Kidney tubule cell (primary cell): ENCODE results near the gene CPXM2.

Experiments used
- DNase-seq: peaks from one replicate; pipeline ENCODE4 v3.0.0-alpha.2; 2018; ENCODE audit warnings: low spot score

CPXM2 gene

DNA sequence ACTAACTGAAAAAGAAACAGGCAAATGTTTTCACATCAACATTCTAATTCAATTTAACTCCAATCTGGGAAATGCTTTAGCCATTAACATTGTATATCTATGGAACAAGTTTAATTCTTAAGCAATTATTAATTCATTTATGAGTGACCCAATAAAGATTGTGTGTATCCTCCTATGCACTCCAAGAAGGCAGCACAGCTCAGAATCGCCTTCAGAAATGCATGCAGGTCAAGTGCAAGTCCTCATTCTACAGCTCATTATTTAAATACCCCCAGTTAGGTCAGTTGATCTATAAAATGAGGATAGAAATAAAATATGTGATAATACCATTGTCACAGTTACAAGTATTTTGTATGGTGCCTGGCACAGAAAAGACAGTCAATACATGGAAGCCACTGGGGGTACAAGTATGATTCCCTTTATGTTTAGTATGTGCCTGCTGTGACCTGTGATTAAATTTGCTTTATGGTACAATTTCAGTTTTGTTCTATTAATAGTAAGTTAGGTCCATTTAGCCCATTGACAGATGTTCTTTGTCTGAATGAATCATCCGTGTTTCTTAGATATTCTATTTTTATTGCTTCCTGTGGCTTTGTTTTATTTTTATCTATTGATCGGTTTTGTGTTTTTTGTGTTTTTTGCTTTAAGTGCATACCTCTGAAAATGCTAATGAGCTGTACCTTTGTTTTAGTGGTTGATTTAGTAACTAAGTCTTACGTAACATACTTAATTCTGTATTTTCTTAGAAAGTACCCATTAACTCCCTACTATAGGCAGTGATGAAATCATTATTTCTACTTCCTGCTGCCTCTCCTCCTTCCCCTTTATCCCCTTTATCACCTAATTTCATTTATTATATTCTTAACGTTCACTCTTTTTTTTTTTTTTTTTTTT is 42.8 kb downstream of the CPXM2 start:
- DNase-seq = no peak

DNA sequence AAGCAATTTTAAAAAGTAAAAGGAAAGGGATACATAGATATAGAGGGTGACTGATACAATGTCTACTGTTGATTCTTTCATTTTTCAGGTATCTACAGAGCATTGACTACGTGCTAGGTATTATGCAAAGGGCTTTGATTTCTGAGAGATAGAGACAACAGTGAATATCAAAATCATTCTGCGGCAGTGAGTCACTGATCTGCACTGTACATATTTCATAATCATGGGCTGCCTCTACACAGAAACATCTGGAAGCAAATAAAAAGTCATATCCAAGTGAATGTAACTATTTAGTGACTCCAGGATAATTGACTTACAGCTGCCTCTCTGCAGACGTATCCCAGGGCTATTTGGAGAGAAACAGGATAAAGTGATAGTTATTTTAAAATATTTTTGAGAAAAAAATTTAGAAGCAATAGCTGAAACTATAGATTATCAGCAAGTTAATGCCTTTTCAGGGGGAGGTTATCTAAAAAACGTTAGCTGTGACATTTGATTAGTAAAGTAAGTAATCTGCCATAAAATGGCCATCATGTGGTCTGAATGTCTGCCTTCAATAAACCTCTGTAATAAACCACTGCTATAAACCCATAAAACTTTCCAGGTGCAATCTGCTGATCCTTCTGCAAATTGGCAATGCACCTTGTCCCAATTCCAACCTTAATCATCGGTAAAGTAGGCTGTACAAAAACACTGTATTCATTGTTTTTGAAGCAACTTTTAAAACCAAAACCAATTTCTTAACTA is 43.7 kb downstream of the CPXM2 start:
- DNase-seq = no peak

DNA sequence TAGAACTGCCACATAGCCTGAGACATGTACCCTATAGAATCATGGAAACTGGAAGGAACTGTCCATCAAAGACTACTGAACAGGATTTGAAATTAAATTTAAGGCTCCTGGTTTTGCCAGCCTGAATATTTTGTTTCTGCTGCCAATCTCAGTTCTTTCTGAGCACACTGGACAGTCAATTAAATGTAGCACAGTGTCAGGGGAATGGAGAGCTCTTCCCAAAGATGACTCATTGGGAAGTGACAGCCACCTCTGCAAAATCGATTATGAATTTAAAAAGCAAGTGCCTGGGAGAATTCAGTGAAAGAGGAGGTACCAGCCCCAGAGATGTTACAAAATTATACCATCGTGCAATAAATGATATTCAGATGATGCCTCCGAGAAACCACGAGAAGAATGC is 47.8 kb downstream of the CPXM2 start:
- DNase-seq = no peak

DNA sequence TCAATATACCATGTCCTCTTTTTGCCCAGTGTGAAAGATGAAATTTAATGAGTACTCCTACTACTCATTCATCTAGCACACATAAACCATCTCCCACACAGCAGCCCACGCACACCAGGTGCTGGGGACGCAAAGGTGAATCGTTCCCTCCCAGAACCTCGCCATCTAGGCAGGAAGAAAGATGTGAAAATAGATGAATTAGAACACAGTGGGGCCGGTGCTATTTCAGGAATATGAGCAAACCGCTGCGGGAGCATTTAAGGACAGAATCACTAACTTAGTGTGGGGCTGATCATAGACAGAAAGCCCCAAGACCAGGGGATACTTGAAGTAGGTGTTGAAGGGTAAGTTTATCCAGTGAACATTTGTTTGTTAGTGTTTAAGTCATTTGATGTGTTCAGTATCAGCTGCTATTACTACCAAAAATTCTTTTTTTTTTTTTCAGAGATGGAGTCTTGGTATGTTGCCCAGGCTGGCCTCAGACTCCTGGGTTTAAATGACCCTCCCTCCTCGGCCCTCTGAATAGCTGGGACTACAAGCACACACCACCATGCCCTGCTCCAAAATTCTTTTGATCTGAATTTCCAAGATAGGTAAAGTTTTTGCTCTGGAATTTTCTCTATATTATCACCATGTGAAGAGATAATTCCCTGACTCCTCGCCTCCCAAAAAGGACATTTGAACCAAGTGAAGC is 48.8 kb downstream of the CPXM2 start:
- DNase-seq = no peak

DNA sequence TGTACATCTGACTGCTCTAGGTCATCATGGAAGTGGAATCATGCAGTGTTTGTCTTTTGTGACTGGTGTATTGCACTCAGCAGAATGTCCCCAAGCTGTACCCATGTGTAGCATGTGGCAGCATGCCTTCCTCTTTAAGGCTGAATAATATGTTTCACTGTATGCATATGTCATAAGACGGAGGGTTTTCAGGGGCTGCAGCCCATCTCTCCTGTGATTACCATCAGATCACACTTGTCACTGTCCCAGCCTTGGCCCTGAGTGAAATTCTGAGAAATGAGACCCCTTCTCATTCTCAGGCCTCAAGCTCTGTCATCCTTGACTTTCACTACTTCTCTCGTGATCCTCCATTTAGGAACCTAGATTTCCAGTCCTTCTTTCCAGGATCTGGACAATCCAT is 50.0 kb downstream of the CPXM2 start:
- DNase-seq = no peak

DNA sequence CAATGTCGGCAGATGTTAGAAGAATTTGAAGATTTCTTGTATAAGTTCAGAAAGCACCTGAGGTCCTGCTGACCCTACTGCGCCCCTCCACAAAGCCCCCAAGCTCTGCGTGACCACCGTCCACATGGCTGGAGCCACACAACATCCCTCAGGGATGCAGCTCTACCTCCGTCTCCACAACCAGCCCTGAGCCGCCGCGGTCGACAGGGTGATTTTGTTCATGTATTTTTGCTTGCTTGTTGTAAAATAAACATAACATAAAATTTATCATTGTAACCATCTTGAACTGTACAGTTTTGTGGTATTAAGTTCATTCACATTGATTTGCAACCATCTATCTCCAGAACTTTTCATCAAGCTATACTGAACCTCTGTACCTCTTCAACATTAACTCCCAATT is 50.5 kb downstream of the CPXM2 start:
- no peak for DNase-seq

DNA sequence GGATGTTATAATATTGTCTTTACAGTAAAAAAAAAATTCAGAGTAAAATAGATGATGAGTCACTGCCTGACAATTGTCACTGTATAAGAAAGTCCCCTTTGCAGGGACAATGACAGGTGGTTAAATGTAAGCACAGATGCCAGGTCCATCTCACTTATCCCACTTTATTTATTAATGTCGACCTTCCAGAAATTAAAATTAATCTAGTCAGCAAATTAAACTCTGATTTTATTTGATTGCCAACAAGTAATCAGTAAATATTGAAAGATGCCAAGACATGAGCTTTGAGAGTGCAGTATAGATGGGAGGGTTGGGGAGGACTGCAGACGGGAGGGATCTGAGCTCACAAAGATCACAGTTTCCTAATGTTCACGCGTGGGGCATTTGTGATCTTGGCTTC is 50.9 kb downstream of the CPXM2 start:
- DNase-seq = no peak

DNA sequence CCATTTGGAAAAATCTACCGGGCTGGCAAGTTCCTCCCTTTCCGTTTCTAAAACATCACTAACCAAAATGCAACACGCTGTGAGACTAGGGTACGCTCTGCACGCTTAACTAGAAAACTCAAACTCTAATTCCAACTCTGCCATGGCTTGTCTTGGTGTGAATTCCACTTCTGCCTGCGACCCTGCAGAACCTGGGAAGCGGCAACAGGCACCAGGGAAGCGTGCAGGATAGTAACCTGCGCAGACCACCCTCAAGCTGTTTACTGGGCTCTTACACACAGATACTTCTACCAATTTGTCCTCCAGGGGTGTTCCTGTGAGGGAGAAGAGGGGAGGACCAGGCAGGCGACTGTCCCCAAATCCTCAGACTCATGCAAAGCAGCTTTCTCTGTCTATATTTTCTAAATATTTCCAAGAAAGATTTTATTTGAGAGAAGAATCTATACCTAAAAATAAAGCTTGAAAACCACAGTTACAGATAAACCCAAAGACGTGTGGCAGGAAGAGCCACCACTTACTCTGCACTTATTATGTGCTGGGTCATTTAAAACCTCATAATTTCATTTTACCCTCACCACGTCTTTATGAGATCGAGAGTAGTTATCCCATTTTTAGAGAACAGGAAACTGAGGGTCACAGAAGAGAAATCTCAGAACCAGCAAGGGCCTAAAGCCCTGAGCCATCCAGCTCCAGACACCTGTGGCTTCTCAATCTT is 52.9 kb downstream of the CPXM2 start:
- DNase-seq = no peak

DNA sequence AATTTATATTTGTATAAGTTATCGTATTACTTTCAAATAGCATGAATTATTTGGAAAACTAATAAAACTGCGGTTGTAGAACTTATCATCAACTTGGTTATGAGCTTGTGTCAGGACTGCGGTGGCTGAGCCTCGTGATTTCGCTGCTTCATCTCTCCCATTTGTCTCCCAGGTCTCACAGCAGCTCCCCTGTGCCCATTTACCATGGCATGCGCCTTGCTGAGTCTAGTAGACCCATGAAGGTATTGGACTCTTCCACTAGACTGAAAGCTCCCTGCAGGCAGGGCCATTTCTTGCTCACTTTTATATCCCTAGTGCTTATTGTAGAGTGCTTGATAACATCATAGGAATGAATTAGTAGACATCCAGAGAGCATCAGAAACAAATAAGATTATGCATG is 53.9 kb downstream of the CPXM2 start:
- no peak for DNase-seq

DNA sequence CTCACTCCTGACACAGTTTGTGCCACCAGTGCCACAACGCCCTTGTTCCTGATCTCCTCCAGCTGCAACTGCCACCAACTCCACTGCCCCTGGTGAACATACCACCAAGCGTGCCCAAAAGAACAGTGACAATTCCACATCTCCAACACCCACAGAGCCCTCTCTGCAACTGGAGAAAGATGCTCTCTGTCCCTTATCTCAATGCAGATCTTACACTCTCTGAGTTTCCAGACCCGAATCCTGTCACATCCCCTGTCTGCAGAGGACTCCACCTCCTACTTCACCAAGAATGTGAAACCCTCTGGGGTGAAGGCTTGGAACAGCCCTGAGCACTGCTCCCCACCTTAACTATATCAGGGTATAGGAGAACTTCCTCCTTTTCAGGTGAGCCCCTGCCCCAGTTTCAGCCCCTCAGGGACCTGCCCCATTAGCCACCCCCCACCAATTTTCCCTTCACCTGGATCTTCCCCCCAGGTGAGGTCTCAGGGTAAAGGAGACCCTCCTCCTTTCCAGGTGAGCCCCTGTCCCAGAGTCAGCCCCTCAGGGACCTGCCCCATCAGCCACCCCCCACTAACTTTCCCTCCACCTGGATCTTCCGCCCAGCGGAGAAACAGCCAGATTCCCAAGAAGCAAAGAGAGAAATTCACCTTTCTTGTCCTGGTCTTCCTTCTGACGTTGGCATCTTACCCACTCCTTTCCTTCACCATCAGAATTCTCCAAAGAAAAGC is 55.0 kb downstream of the CPXM2 start:
- no peak for DNase-seq

DNA sequence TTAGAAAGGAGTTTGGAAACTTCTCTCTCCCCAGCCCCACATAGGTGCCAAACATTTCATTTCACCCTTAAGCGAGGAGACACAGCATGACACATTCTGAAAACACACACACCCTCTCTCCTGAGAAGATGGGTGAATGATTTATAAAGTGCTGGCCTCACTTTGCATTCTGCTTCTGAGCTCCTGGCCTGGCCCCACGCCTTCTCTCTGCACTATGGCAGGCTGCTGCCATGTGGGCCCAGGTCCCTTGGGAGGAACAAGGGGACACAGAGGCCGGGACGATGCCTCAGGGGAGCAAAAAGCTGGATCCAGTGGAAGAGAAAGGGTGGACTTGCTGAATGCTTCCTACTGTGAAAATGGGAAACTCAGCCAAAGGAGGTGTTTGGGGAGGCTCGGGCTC is 56.0 kb downstream of the CPXM2 start:
- peak; percentile 51 for DNase-seq

DNA sequence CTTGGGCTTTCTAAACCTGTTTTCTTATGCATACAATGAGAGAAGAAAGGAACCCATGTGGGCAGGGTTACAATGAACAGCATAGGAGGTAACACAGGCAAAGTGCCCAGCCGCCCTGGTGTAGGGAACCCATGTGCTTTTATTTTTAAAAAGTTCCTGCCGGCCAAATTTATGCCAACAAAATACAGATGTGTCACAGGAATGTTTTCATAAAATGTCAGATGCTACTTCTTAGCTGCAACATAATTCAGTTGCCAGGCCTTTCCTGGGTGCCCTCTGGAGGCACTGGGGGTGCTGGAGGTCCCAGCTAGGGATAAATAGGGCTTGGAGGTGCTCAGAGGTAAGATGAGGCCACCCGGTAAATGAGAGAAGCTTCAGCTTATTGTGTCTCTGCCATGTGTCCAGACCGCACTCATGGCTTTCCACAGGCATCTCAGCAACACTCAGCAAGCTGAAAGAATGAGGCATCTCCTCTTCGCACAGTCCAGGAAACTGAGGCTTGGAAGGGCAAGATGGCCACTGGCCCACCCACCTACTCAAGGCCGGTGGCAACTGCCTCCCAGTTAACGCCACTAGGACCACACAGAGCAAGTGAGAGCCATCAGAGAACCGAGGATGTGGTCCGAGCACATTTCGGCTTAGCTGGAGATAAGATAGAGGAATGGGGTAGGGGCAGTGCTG is 58.3 kb downstream of the CPXM2 start:
- no peak for DNase-seq

DNA sequence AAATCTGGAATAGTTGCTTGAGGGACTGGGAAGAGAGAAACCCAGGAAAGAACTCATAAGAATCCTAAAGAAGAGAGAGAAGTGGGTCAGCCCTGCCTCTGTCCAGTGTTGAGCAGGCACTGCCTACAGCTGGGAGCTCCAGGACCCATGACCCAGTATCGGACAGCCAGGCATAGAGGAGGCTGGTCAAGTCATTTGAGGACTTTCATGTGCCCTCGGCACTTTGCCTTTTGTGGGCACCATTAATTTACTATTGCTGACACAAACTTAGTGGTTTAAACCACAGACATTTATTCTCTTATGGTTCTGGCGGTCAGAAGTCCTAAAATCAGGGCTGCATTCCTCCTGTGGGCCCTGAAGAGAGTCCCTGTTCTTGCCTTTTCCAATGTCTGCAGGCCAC is 60.3 kb downstream of the CPXM2 start:
- DNase-seq = no peak

DNA sequence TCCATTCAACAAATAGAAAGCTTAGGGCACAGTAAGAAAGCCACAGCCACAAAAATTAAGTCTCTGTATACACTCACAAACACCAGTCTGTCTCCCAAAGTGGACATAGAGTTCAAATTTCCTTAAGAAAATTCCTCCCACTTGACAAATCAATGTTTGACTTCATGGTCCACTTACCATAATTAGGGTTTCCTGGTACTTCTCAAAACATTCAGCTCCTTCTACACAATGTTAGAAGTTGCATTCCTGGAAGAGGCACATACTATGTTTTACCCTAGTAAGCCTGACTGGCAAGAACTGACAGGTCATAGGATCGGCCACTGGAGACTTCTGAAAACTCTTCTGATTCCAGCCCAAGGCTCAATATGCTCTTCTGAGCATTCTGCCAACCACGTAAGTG is 70.5 kb downstream of the CPXM2 start:
- peak; percentile 35 for DNase-seq

DNA sequence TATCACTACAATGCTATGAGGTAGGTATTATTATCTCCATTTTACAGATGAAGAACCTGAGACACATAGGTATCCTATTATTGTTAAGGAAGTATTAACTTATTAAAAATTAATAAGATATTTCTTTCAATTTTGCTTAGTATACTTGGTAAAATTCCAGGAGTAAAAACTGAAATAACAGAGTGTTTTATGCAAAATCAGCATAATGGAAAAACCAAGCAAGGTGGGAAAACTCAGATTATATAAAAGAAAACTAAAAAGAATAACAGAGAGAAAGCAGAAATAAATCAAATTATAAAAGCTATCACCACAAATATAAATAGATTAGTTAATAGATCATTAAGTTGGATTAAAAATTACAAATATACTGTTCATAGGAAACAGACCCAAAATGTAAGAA is 82.0 kb downstream of the CPXM2 start:
- DNase-seq = no peak

DNA sequence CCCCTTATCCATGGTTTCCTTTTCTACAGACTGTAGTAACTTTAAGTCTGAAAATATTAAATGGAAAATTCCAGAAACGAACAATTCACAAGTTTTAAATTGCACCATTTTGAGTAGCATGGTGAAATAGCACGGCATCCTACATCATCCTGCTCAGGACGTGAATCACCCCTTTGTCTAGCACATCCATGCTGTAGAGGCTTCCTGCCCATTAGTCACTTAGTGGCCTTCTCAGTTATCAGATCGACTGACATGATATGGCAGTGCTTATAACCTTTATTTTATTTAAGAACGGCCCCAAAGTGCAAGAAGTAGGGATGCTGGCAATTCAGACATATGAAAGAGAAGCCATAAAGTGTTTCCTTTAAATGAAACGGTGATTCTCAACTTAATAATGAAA is 82.7 kb downstream of the CPXM2 start:
- DNase-seq = peak; percentile 66

DNA sequence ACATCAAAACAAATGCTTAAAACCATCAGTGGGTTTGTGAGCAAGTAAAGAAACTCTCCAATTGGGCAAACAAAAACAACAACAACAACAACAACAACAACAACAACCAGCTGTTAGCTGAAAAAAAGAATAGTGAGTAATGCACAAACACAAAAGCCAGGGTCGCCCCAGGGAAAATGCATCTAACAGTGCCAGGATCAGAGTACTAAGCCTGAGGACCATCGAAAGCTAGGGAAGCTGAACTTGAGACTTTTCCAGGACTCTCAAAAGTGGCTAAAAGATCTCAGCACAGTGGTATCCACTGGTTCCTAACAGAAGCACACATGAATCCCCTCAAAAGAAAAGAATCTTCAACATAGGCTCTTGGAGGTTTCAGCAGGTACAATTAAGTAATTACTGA is 83.3 kb downstream of the CPXM2 start:
- no peak for DNase-seq

DNA sequence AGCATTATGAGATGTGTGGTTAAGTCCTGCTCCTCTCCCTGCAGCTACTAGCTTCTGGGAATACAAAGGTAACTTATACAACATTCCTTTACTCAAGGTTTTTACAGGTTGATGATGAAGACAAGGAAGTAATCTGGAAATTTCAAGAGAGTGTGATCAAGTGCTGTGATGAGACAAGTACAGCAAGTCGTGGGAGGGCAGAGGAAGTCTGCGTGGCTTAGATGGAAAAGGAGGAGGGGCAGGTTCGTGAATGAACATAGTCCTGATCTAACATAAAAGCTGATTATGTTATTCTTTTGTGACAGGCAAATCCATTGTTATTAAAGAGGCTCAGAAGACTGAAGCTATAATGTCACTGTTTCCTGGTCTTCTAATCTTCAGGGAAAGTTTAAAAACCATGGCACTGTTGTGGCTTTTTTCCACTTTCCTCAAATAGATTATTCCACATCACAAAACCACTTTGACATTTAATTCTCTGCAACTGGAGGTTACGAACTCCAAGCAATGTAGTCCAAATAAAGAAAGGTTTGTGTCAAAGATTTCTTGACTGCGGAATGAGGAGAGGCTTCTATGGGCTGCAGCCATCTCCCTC is 84.1 kb downstream of the CPXM2 start:
- peak; percentile 71 for DNase-seq

DNA sequence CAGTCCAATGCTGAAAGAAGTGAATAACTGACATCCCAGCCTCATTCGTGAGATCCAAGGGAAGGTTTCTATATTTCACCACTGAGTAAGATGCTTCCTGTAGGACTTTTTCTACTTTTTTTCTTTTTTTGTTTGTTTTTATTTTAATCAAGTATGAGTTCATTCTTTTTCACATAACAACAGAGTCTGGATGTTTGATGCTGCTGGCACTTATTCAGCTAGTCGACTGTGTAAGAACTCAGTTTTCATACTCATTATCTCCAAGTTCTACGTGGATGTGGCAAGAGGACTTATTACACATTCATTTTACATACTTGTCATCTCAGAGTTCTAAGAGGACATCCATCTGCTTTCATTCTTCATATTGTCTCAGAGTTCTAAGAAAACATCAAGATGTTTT is 86.9 kb downstream of the CPXM2 start:
- DNase-seq = no peak

DNA sequence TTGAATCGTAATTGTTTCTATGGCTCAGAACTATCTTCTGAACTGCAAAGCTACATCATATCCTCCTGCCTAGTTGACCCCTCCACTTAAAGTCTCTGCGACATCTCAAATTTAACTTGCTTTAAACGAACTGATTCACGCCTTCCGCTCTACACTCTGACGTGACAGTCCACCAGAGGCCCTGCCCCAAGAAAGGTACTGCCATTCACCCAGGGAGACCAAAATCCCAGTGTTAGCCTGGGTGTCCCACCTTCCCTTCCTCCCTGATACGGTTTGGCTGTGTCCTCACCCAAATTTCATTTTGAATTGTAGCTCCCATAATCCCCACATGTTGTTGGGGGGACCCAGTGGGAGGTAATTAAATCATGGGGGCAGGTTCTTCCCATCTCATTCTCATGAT is 90.8 kb downstream of the CPXM2 start:
- no peak for DNase-seq

DNA sequence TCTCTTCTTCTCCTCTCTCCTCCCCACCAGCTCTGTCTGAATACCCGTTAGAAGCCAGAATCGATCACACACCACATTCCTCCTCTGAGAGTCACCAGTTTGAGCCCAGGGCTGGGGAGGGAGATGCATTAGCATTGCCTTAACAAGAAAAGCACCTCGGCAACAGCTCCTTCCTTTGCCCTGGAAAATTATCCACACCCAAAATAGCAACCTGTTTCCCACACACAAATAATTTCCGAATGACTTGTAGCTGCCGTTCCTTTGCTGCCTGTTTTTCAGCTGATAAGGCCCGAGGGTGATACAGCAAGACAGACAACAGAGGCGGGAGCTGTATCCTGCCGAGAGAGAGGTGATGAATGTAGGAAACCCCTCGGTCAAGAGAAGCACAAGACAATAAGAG is 91.3 kb downstream of the CPXM2 start:
- peak; percentile 20 for DNase-seq
